ENCODE data around the gene MTG1. TPM values are rescaled to one million over a fixed set of nuclear protein-coding genes. Genes with fewer than 3 reads are reported as not detected.

MTG1 gene
- total and polyA plus RNA-seq, 2 donors (not counting 1 experiment from before 2014, with no cell fraction given) = 23.9 to 25.3 TPM

- Histone ChIP-seq H3K27ac (ENCODE audit: insufficient read depth, low read length) (no peak overlapping the region), H4K20me1 (ENCODE audit: control insufficient read depth, extremely low read depth, insufficient read depth, low read length) (no peaks in the 10 kb centered on the region), H3K79me2 (ENCODE audit: control insufficient read depth, insufficient read depth, low read length) (no peaks in the 10 kb centered on the region), H3K36me3 (ENCODE audit: control insufficient read depth, insufficient read depth, low read length) (no peaks in the 10 kb centered on the region), H3K9ac (ENCODE audit: insufficient read depth, low read length) (no peak overlapping the region), H3K27me3 (ENCODE audit: control insufficient read depth, insufficient read depth, low read length) (no peaks in the 10 kb centered on the region), H2AFZ (ENCODE audit: low read length) (no peak overlapping the region), H3K4me3 (replicated peaks in 1 of 4; ENCODE audit: control extremely low read depth in 1 of 4, insufficient read depth in 1 of 4, low read depth in 3 of 4, low read length in 4 of 4) (no peak overlapping the region), H3K4me2 (ENCODE audit: extremely low read depth, insufficient read depth, low read length) (no peak overlapping the region), H3K4me1 (ENCODE audit: control insufficient read depth, extremely low read depth, insufficient read depth, low read length) (peaks cover 2% of the 10 kb centered on the region), H3K9me3 (ENCODE audit: control insufficient read depth, insufficient read depth, low read depth, low read length) (no peaks in the 10 kb centered on the region)
- TF ChIP-seq CTCF (conservative IDR thresholded peaks at IDR 0.05 in 1 of 2, IDR thresholded peaks at IDR 0.05 in 1 of 2; ENCODE audit: low read depth in 1 of 2, low read length in 2 of 2) = no peak
- TF ChIP-seq EZH2 (IDR thresholded peaks at IDR 0.05; ENCODE audit: low read length, missing control alignments) = no peak
- DNase-seq (ENCODE audit: low read depth in 2 of 2) = no peak
Measured at GRCh38 chr10:133355266-133355665, 38.7 kb upstream of the MTG1 start.

- no peaks in the 10 kb centered on the region for H4K20me1 ChIP-seq (ENCODE audit: control insufficient read depth, extremely low read depth, insufficient read depth, low read length)
- no peak overlapping the region for H3K9ac ChIP-seq (ENCODE audit: insufficient read depth, low read length)
- H3K4me3 ChIP-seq (replicated peaks in 1 of 4; ENCODE audit: control extremely low read depth in 1 of 4, insufficient read depth in 1 of 4, low read depth in 3 of 4, low read length in 4 of 4) = no peak overlapping the region
- no peak overlapping the region for H2AFZ ChIP-seq (ENCODE audit: low read length)
- TF ChIP-seq EZH2 (IDR thresholded peaks at IDR 0.05; ENCODE audit: low read length, missing control alignments) (no peak), CTCF (conservative IDR thresholded peaks at IDR 0.05 in 1 of 2, IDR thresholded peaks at IDR 0.05 in 1 of 2; ENCODE audit: low read depth in 1 of 2, low read length in 2 of 2) (no peak)
- no peak for DNase-seq (ENCODE audit: low read depth in 2 of 2)
- H3K36me3 ChIP-seq (ENCODE audit: control insufficient read depth, insufficient read depth, low read length) = no peaks in the 10 kb centered on the region
- no peak overlapping the region for H3K4me2 ChIP-seq (ENCODE audit: extremely low read depth, insufficient read depth, low read length)
- peaks cover 2% of the 10 kb centered on the region for H3K4me1 ChIP-seq (ENCODE audit: control insufficient read depth, extremely low read depth, insufficient read depth, low read length)
- H3K27ac ChIP-seq (ENCODE audit: insufficient read depth, low read length) = no peak overlapping the region
- H3K9me3 ChIP-seq (ENCODE audit: control insufficient read depth, insufficient read depth, low read depth, low read length) = no peaks in the 10 kb centered on the region
- no peaks in the 10 kb centered on the region for H3K27me3 ChIP-seq (ENCODE audit: control insufficient read depth, insufficient read depth, low read length)
- H3K79me2 ChIP-seq (ENCODE audit: control insufficient read depth, insufficient read depth, low read length) = no peaks in the 10 kb centered on the region
Measured at GRCh38 chr10:133355991-133356390, 38.0 kb upstream of the MTG1 start.

GRCh38 chr10:133356549-133357284 lies 37.2 kb upstream of the MTG1 start:
- no peak for TF ChIP-seq EZH2 (IDR thresholded peaks at IDR 0.05; ENCODE audit: low read length, missing control alignments)
- TF ChIP-seq CTCF (conservative IDR thresholded peaks at IDR 0.05 in 1 of 2, IDR thresholded peaks at IDR 0.05 in 1 of 2; ENCODE audit: low read depth in 1 of 2, low read length in 2 of 2) = no peak
- no peak for DNase-seq (ENCODE audit: low read depth in 2 of 2)
- Histone ChIP-seq H3K4me1 (ENCODE audit: control insufficient read depth, extremely low read depth, insufficient read depth, low read length) (peaks cover 2% of the 10 kb centered on the region), H4K20me1 (ENCODE audit: control insufficient read depth, extremely low read depth, insufficient read depth, low read length) (no peaks in the 10 kb centered on the region), H3K79me2 (ENCODE audit: control insufficient read depth, insufficient read depth, low read length) (no peaks in the 10 kb centered on the region), H3K4me2 (ENCODE audit: extremely low read depth, insufficient read depth, low read length) (peak overlapping the region; percentile 59), H3K4me3 (replicated peaks in 1 of 4; ENCODE audit: control extremely low read depth in 1 of 4, insufficient read depth in 1 of 4, low read depth in 3 of 4, low read length in 4 of 4) (peak overlapping the region; percentile 31 to 58 (median 44)), H2AFZ (ENCODE audit: low read length) (no peak overlapping the region), H3K9ac (ENCODE audit: insufficient read depth, low read length) (peak overlapping the region; percentile 16), H3K27me3 (ENCODE audit: control insufficient read depth, insufficient read depth, low read length) (no peaks in the 10 kb centered on the region), H3K36me3 (ENCODE audit: control insufficient read depth, insufficient read depth, low read length) (no peaks in the 10 kb centered on the region), H3K9me3 (ENCODE audit: control insufficient read depth, insufficient read depth, low read depth, low read length) (no peaks in the 10 kb centered on the region), H3K27ac (ENCODE audit: insufficient read depth, low read length) (no peak overlapping the region)

Measured in fibroblast of lung (primary cell).